ENCODE data around the gene CD86.

Gene CD86

DNA sequence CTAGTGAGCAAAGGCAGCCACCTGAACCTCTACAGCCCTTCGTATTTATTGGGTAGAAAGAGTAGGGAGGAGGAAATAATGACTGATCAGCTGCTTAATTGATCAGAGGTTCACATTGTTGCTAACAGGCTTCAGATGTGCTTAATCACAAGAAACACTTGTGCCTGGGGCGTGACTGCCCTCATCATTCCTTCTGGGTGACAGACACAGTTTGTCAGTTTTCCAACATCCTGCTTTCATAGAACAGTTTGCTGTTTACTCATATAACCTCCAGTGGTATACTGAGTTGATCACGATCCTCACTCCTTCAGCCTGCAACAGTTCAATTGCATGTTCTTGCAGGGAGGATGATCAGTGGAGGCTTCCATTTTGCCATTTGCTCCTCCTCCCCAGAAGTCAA is 114.7 kb downstream of the CD86 start:
- DNase-seq = no peak

All from NCI-H2227 treated with DMSO at 0.1 percent for 48 hours (cell line).